ENCODE data around the gene RUNDC1.

GRCh38 chr17:42997390-42997983 is 17.1 kb downstream of the RUNDC1 start:
- TF ChIP-seq POLR2AphosphoS5 (IDR thresholded peaks at IDR 0.05; ENCODE audit: low read depth, low read length) (no peak), CTCF (IDR thresholded peaks at IDR 0.05) (no peak), TCF7L2 (IDR thresholded peaks at IDR 0.05; ENCODE audit: low read depth, low read length) (no peak), REST (IDR thresholded peaks at IDR 0.05; ENCODE audit: insufficient read depth in 1 of 2, low read depth in 2 of 2, low read length in 1 of 2) (no peak), SIN3A (IDR thresholded peaks at IDR 0.05; ENCODE audit: borderline replicate concordance, insufficient read depth, low read depth, low read length) (no peak)
